ENCODE data around the gene ROR1. TPM values are rescaled to one million over a fixed set of nuclear protein-coding genes. Genes with fewer than 3 reads are reported as not detected.

The ROR1 gene
- polyA plus RNA-seq, 3 donors = 30.6 to 39.3 (median 35.7) TPM

GRCh38 chr1:63902844-63903589 lies 129.2 kb downstream of the ROR1 start:
- DNase-seq (ENCODE audit: low read depth in 3 of 3, low spot score in 2 of 3) = no peak

GRCh38 chr1:63903947-63904610 lies 130.3 kb downstream of the ROR1 start:
- no peak for DNase-seq (ENCODE audit: low read depth in 3 of 3, low spot score in 2 of 3)

GRCh38 chr1:63904826-63905225 lies 131.0 kb downstream of the ROR1 start:
- DNase-seq (ENCODE audit: low read depth in 3 of 3, low spot score in 2 of 3) = no peak

- no peak for DNase-seq (ENCODE audit: low read depth in 3 of 3, low spot score in 2 of 3)
These were observed 132.4 kb downstream of the ROR1 start for GRCh38 chr1:63906047-63906704.

GRCh38 chr1:63907051-63907450 lies 133.2 kb downstream of the ROR1 start:
- DNase-seq (ENCODE audit: low read depth in 3 of 3, low spot score in 2 of 3) = no peak

GRCh38 chr1:63908016-63908415 lies 134.2 kb downstream of the ROR1 start:
- no peak for DNase-seq (ENCODE audit: low read depth in 3 of 3, low spot score in 2 of 3)

GRCh38 chr1:63909526-63909925 lies 135.7 kb downstream of the ROR1 start:
- no peak for DNase-seq (ENCODE audit: low read depth in 3 of 3, low spot score in 2 of 3)

GRCh38 chr1:63911049-63911448 lies 137.2 kb downstream of the ROR1 start:
- DNase-seq (ENCODE audit: low read depth in 3 of 3, low spot score in 2 of 3) = no peak

GRCh38 chr1:63912643-63913042 lies 138.8 kb downstream of the ROR1 start:
- no peak for DNase-seq (ENCODE audit: low read depth in 3 of 3, low spot score in 2 of 3)

GRCh38 chr1:63913533-63913932 lies 139.7 kb downstream of the ROR1 start:
- no peak for DNase-seq (ENCODE audit: low read depth in 3 of 3, low spot score in 2 of 3)

- DNase-seq (ENCODE audit: low read depth in 3 of 3, low spot score in 2 of 3) = no peak
These were observed 140.4 kb downstream of the ROR1 start for GRCh38 chr1:63914241-63914640.

GRCh38 chr1:63914706-63915105 lies 140.9 kb downstream of the ROR1 start:
- DNase-seq (ENCODE audit: low read depth in 3 of 3, low spot score in 2 of 3) = no peak

- DNase-seq (ENCODE audit: low read depth in 3 of 3, low spot score in 2 of 3) = no peak
These were observed 141.3 kb downstream of the ROR1 start for GRCh38 chr1:63915121-63915520.

- DNase-seq (ENCODE audit: low read depth in 3 of 3, low spot score in 2 of 3) = no peak
These were observed 142.9 kb downstream of the ROR1 start for GRCh38 chr1:63916485-63917360.

- DNase-seq (ENCODE audit: low read depth in 3 of 3, low spot score in 2 of 3) = no peak
These were observed 144.0 kb downstream of the ROR1 start for GRCh38 chr1:63917571-63918417.

- no peak for DNase-seq (ENCODE audit: low read depth in 3 of 3, low spot score in 2 of 3)
These were observed 144.7 kb downstream of the ROR1 start for GRCh38 chr1:63918418-63918945.

GRCh38 chr1:63920154-63921117 lies 146.6 kb downstream of the ROR1 start:
- DNase-seq (ENCODE audit: low read depth in 3 of 3, low spot score in 2 of 3) = no peak

GRCh38 chr1:63921359-63921758 lies 147.5 kb downstream of the ROR1 start:
- no peak for DNase-seq (ENCODE audit: low read depth in 3 of 3, low spot score in 2 of 3)

- DNase-seq (ENCODE audit: low read depth in 3 of 3, low spot score in 2 of 3) = no peak
These were observed 148.0 kb downstream of the ROR1 start for GRCh38 chr1:63921802-63922201.

Measured in right renal cortex interstitium (tissue), 3 donors.